ENCODE data around the gene CDH7.

GRCh38 chr18:65808759-65809158 lies 57.9 kb downstream of the CDH7 start:
- TF ChIP-seq CTCF (IDR thresholded peaks at IDR 0.05; ENCODE audit: low read depth, low read length) (no peak), EZH2phosphoT487 (IDR thresholded peaks at IDR 0.05; ENCODE audit: low read depth) (no peak)
